GM23338 (cell line): Measurements from ENCODE around the gene RASGRF2.

Experiments
- CREB1 ChIP-seq: fragments of 250-450 bp; sonication (Bioruptor Pico); IDR thresholded peaks from 2 replicates; pipeline ENCODE4 v1.5.0; 2020; ENCODE audit warnings: low read depth, mild to moderate bottlenecking, moderate library complexity
- CTCF ChIP-seq, 2 experiments: fragments of 200-600 bp in 1 of 2; sonication (generic) in 1 of 2; conservative IDR thresholded peaks; 2 replicates each; pipeline versions ENCODE4 v1.5.1 to v1.6.1; 2016 to 2017; ENCODE audit warnings: antibody characterized with exemption in 2 of 2, low read depth in 2 of 2, mild to moderate bottlenecking in 2 of 2, moderate library complexity in 1 of 2
- EZH2 ChIP-seq: fragments of 200-600 bp; sonication (generic); IDR thresholded peaks from one replicate; pipeline ENCODE4 v1.8.0; 2017; ENCODE audit warnings: antibody characterized with exemption, mild to moderate bottlenecking, low read depth; ENCODE audit not compliant: unreplicated experiment
- EZH2phosphoT487 ChIP-seq: fragments of 200-600 bp; sonication (generic); IDR thresholded peaks from one replicate; pipeline ENCODE4 v1.8.1; 2018; ENCODE audit warnings: antibody characterized with exemption; ENCODE audit not compliant: unreplicated experiment
- JUNB ChIP-seq: IDR thresholded peaks from one replicate; pipeline ENCODE4 v1.6.1; 2016; ENCODE audit warnings: antibody characterized with exemption; ENCODE audit not compliant: unreplicated experiment
- NANOG ChIP-seq: IDR thresholded peaks from 2 replicates; pipeline ENCODE4 v1.6.1; 2016; ENCODE audit warnings: antibody characterized with exemption, borderline replicate concordance
- POLR2AphosphoS5 ChIP-seq: IDR thresholded peaks from 2 replicates; pipeline ENCODE4 v1.6.1; 2016; ENCODE audit warnings: antibody characterized with exemption, low read depth
- REST ChIP-seq: IDR thresholded peaks from one replicate; pipeline ENCODE4 v1.6.1; 2018; ENCODE audit warnings: antibody characterized with exemption; ENCODE audit not compliant: unreplicated experiment
- STAT1 ChIP-seq: IDR thresholded peaks from one replicate; pipeline ENCODE4 v1.6.1; 2016; ENCODE audit warnings: antibody characterized with exemption; ENCODE audit not compliant: unreplicated experiment
- ZNF114 ChIP-seq: fragments of 250-450 bp; sonication (Bioruptor Pico); IDR thresholded peaks from 2 replicates; pipeline ENCODE4 v1.5.0; 2020; ENCODE audit warnings: mild to moderate bottlenecking, moderate library complexity
- ZNF331 ChIP-seq: fragments of 250-450 bp; sonication (Bioruptor Pico); IDR thresholded peaks from 2 replicates; pipeline ENCODE4 v1.5.0; 2020; ENCODE audit warnings: low read depth, mild to moderate bottlenecking, moderate library complexity
- ZNF462 ChIP-seq: fragments of 250-450 bp; sonication (Bioruptor Pico); IDR thresholded peaks from 2 replicates; pipeline ENCODE4 v1.5.0; 2020; ENCODE audit warnings: mild to moderate bottlenecking, moderate library complexity
- TF ChIP-seq, protein P1 (sequence below): IDR thresholded peaks from 2 replicates; pipeline ENCODE4 v1.6.1; 2016; ENCODE audit warnings: antibody characterized with exemption

GRCh38 chr5:81125959-81126358 lies 165.8 kb downstream of the RASGRF2 start:
- TF ChIP-seq CTCF (conservative IDR thresholded peaks at IDR 0.05; ENCODE audit: low read depth in 2 of 2) (no peak), REST (no peak), CREB1 (CRISPR knock-in tag) (no peak), POLR2AphosphoS5 (no peak), JUNB (no peak), EZH2phosphoT487 (no peak), ZNF114 (CRISPR knock-in tag) (no peak), EZH2 (no peak), ZNF462 (CRISPR knock-in tag) (no peak), STAT1 (no peak), ZNF331 (CRISPR knock-in tag) (no peak), NANOG (no peak)
- TF ChIP-seq, protein P1, sequence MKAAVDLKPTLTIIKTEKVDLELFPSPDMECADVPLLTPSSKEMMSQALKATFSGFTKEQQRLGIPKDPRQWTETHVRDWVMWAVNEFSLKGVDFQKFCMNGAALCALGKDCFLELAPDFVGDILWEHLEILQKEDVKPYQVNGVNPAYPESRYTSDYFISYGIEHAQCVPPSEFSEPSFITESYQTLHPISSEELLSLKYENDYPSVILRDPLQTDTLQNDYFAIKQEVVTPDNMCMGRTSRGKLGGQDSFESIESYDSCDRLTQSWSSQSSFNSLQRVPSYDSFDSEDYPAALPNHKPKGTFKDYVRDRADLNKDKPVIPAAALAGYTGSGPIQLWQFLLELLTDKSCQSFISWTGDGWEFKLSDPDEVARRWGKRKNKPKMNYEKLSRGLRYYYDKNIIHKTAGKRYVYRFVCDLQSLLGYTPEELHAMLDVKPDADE: no peak
